Stimulated activated CD4-positive, alpha-beta T cell treated with anti-CD3 and anti-CD28 coated beads, Interleukin-15, amount 100 ng/mL, for 48 hours (primary cell): ENCODE measurements around the gene RAI14.

Source experiments
- DNase-seq, 2 donors: peaks; one replicate each; pipeline ENCODE4 v3.0.0-alpha.2; 2020; ENCODE audit warnings: low read depth in 2 of 2

The RAI14 gene

GRCh38 chr5:34854459-34855174 is 198.5 kb downstream of the RAI14 start:
- no peak for DNase-seq

- no peak for DNase-seq
Measured at GRCh38 chr5:34857161-34857560, 201.0 kb downstream of the RAI14 start.

- no peak for DNase-seq
Measured at GRCh38 chr5:34857894-34858293, 201.8 kb downstream of the RAI14 start.

- no peak for DNase-seq
Measured at GRCh38 chr5:34858790-34859189, 202.7 kb downstream of the RAI14 start.

- no peak for DNase-seq
Measured at GRCh38 chr5:34859253-34859652, 203.1 kb downstream of the RAI14 start.

GRCh38 chr5:34863946-34864345 is 207.8 kb downstream of the RAI14 start:
- DNase-seq: no peak

GRCh38 chr5:34865091-34865490 is 209.0 kb downstream of the RAI14 start:
- DNase-seq: no peak

GRCh38 chr5:34866989-34867471 is 210.9 kb downstream of the RAI14 start:
- DNase-seq: no peak

GRCh38 chr5:34867660-34868059 is 211.5 kb downstream of the RAI14 start:
- DNase-seq: no peak

GRCh38 chr5:34868791-34869190 is 212.7 kb downstream of the RAI14 start:
- no peak for DNase-seq

- DNase-seq: no peak
Measured at GRCh38 chr5:34869256-34869655, 213.1 kb downstream of the RAI14 start.

- DNase-seq: no peak
Measured at GRCh38 chr5:34870382-34870781, 214.3 kb downstream of the RAI14 start.

- no peak for DNase-seq
Measured at GRCh38 chr5:34876275-34876674, 220.1 kb downstream of the RAI14 start.

- DNase-seq: no peak
Measured at GRCh38 chr5:34881246-34881645, 225.1 kb downstream of the RAI14 start.
